BLaER1 treated with 17β-estradiol and CSF1 and Interleukin-3, amounts not matched to agents 10 nM and 100 nM (cell line): ENCODE results near the gene TLL1.

Source experiments
- H3K27ac ChIP-seq, 11 experiments: shearing (Covaris generic); formaldehyde crosslinking; 2 replicates each; pipeline ENCODE4 v1.8.1; 2022
- H3K27me3 ChIP-seq, 11 experiments: shearing (Covaris generic); formaldehyde crosslinking; 2 replicates each; pipeline ENCODE4 v1.8.1; 2022
- H3K36me3 ChIP-seq, 11 experiments: shearing (Covaris generic); formaldehyde crosslinking; 2 replicates each; pipeline ENCODE4 v1.8.1; 2022
- H3K4me1 ChIP-seq, 10 experiments: shearing (Covaris generic); formaldehyde crosslinking; 2 replicates each; pipeline ENCODE4 v1.8.1; 2022
- H3K4me2 ChIP-seq, 11 experiments: shearing (Covaris generic); formaldehyde crosslinking; 2 replicates each; pipeline ENCODE4 v1.8.1; 2022
- H3K4me3 ChIP-seq, 10 experiments: shearing (Covaris generic); formaldehyde crosslinking; 2 replicates each; pipeline ENCODE4 v1.8.1; 2022
- H3K9ac ChIP-seq, 11 experiments: shearing (Covaris generic); formaldehyde crosslinking; 2 replicates each; pipeline ENCODE4 v1.8.1; 2022
- H3K9me3 ChIP-seq, 11 experiments: shearing (Covaris generic); formaldehyde crosslinking; replicated peaks in 1 of 11; 2 replicates each; pipeline ENCODE4 v1.8.1; 2022
- H4K20me1 ChIP-seq, 11 experiments: shearing (Covaris generic); formaldehyde crosslinking; 2 replicates each; pipeline ENCODE4 v1.8.1; 2022
- Cebpa-rat ChIP-seq, 11 experiments: shearing (Covaris generic); IDR thresholded peaks; 2 replicates each; pipeline ENCODE4 v1.8.1; 2022

Gene TLL1

GRCh38 chr4:165872461-165873297, at the start of gene TLL1:
TLL1 (plus strand) TSS chr4:165873237; CDS start chr4:165873905, 668 bp downstream.
- peaks cover 0 to 5% (median 0%) of the 10 kb centered on the region in 11 experiments; a peak in 1 of 22 replicates for H3K36me3 ChIP-seq
- H3K4me3 ChIP-seq, result peak within 1 kb of the TSS in 4 of 10 experiments; percentile 12 to 38 (median 30); a peak in 3 of 20 replicates
- H4K20me1 ChIP-seq, result no peaks in the 10 kb centered on the region
- H3K4me1 ChIP-seq, result no peaks in the 10 kb centered on the region
- H3K9me3 ChIP-seq, result peaks cover 25 to 32% (median 28%) of the 10 kb centered on the region in 11 experiments
- H3K4me2 ChIP-seq, result no peak within 1 kb of the TSS
- H3K27ac ChIP-seq, result no peak within 1 kb of the TSS
- no peak for TF ChIP-seq Cebpa-rat (IDR thresholded peaks at IDR 0.05)
- no peak within 1 kb of the TSS for H3K9ac ChIP-seq
- peaks cover 34 to 50% (median 44%) of the 10 kb centered on the region in 11 experiments for H3K27me3 ChIP-seq

GRCh38 chr4:165826166-165826565, 46.9 kb upstream of the TLL1 start:
- Histone ChIP-seq H3K27me3 (no peaks in the 10 kb centered on the region), H3K4me1 (no peaks in the 10 kb centered on the region), H4K20me1 (no peaks in the 10 kb centered on the region), H3K4me3 (no peak overlapping the region), H3K9ac (no peak overlapping the region), H3K36me3 (no peaks in the 10 kb centered on the region), H3K4me2 (no peak overlapping the region), H3K27ac (no peak overlapping the region), H3K9me3 (no peaks in the 10 kb centered on the region)
- no peak for TF ChIP-seq Cebpa-rat (IDR thresholded peaks at IDR 0.05)

GRCh38 chr4:165827018-165827417, 46.0 kb upstream of the TLL1 start:
- Histone ChIP-seq H3K27ac (no peak overlapping the region), H3K27me3 (no peaks in the 10 kb centered on the region), H3K4me3 (no peak overlapping the region), H3K9ac (no peak overlapping the region), H3K9me3 (no peaks in the 10 kb centered on the region), H3K4me2 (no peak overlapping the region), H3K4me1 (no peaks in the 10 kb centered on the region), H3K36me3 (no peaks in the 10 kb centered on the region), H4K20me1 (no peaks in the 10 kb centered on the region)
- TF ChIP-seq Cebpa-rat (IDR thresholded peaks at IDR 0.05), result no peak

GRCh38 chr4:165828928-165829327, 44.1 kb upstream of the TLL1 start:
- Histone ChIP-seq H3K4me1 (no peaks in the 10 kb centered on the region), H3K27me3 (no peaks in the 10 kb centered on the region), H3K9ac (no peak overlapping the region), H3K4me3 (no peak overlapping the region), H3K27ac (no peak overlapping the region), H3K36me3 (no peaks in the 10 kb centered on the region), H3K9me3 (no peaks in the 10 kb centered on the region), H4K20me1 (no peaks in the 10 kb centered on the region), H3K4me2 (no peak overlapping the region)
- no peak for TF ChIP-seq Cebpa-rat (IDR thresholded peaks at IDR 0.05)

- Histone ChIP-seq H3K9ac (no peak overlapping the region), H3K27ac (no peak overlapping the region), H3K9me3 (no peaks in the 10 kb centered on the region), H3K36me3 (no peaks in the 10 kb centered on the region), H4K20me1 (no peaks in the 10 kb centered on the region), H3K4me3 (no peak overlapping the region), H3K27me3 (no peaks in the 10 kb centered on the region), H3K4me2 (no peak overlapping the region), H3K4me1 (no peaks in the 10 kb centered on the region)
- no peak for TF ChIP-seq Cebpa-rat (IDR thresholded peaks at IDR 0.05)
These were observed 38.9 kb upstream of the TLL1 start for GRCh38 chr4:165834116-165834515.

- Histone ChIP-seq H3K4me3 (no peak overlapping the region), H3K27me3 (no peaks in the 10 kb centered on the region), H3K36me3 (no peaks in the 10 kb centered on the region), H4K20me1 (no peaks in the 10 kb centered on the region), H3K9me3 (no peaks in the 10 kb centered on the region), H3K27ac (no peak overlapping the region), H3K4me1 (no peaks in the 10 kb centered on the region), H3K9ac (no peak overlapping the region), H3K4me2 (no peak overlapping the region)
- TF ChIP-seq Cebpa-rat (IDR thresholded peaks at IDR 0.05), result no peak
These were observed 34.5 kb upstream of the TLL1 start for GRCh38 chr4:165838575-165838974.

- Histone ChIP-seq H3K36me3 (no peaks in the 10 kb centered on the region), H3K27ac (no peak overlapping the region), H3K4me1 (no peaks in the 10 kb centered on the region), H3K4me3 (no peak overlapping the region), H3K4me2 (no peak overlapping the region), H4K20me1 (no peaks in the 10 kb centered on the region), H3K27me3 (no peaks in the 10 kb centered on the region), H3K9me3 (no peaks in the 10 kb centered on the region), H3K9ac (no peak overlapping the region)
- TF ChIP-seq Cebpa-rat (IDR thresholded peaks at IDR 0.05), result no peak
These were observed 33.3 kb upstream of the TLL1 start for GRCh38 chr4:165839615-165840333.

GRCh38 chr4:165842684-165843083, 30.4 kb upstream of the TLL1 start:
- no peaks in the 10 kb centered on the region for H3K4me1 ChIP-seq
- no peaks in the 10 kb centered on the region for H3K9me3 ChIP-seq
- H3K9ac ChIP-seq, result no peak overlapping the region
- no peaks in the 10 kb centered on the region for H3K36me3 ChIP-seq
- H3K4me2 ChIP-seq, result no peak overlapping the region
- no peaks in the 10 kb centered on the region for H3K27me3 ChIP-seq
- no peak for TF ChIP-seq Cebpa-rat (IDR thresholded peaks at IDR 0.05)
- no peaks in the 10 kb centered on the region for H4K20me1 ChIP-seq
- H3K27ac ChIP-seq, result no peak overlapping the region
- no peak overlapping the region for H3K4me3 ChIP-seq

GRCh38 chr4:165844161-165844560, 28.9 kb upstream of the TLL1 start:
- Histone ChIP-seq H3K9ac (no peak overlapping the region), H3K9me3 (no peaks in the 10 kb centered on the region), H3K27me3 (no peaks in the 10 kb centered on the region), H3K4me1 (no peaks in the 10 kb centered on the region), H3K27ac (no peak overlapping the region), H3K36me3 (no peaks in the 10 kb centered on the region), H3K4me3 (no peak overlapping the region), H4K20me1 (no peaks in the 10 kb centered on the region), H3K4me2 (no peak overlapping the region)
- no peak for TF ChIP-seq Cebpa-rat (IDR thresholded peaks at IDR 0.05)
